Activated CD4-positive, CD25-positive, alpha-beta regulatory T cell treated with anti-CD3 and anti-CD28 coated beads, Interleukin-2, amount 50 U/mL, for 72 hours (primary cell): ENCODE measurements around the gene ZNF627.
A peak's percentile ranks its signal among the peaks of the same experiment; 100 is the strongest.
"Not testable (repeated sequence)": the region's sequence is repeated elsewhere in the genome, so short reads cannot be mapped to it uniquely, and the experiment has no call there.

Experiments
- DNase-seq: peaks from one replicate; pipeline ENCODE4 v3.0.0; 2021

Gene ZNF627

DNA sequence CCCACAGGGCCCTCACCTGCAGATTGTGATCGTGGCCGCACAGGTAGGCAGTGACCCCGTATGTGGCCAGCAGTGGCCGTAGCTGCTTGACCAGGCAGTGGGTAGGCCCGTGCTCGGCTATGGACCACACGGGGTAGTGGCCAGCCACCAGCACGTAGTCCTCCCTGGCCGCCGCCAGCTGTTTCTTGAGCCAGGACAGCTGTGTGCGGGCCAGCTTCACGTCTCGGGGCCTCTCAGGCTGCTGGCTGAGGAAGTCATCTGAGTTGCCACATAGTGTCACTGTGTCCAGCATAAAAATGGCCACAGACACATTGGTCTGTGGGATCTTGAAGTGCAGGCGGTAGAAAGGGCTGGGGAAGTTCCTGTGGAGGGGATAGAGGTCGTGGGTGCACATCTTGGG is 21.1 kb upstream of the ZNF627 start:
- DNase-seq: no peak

DNA sequence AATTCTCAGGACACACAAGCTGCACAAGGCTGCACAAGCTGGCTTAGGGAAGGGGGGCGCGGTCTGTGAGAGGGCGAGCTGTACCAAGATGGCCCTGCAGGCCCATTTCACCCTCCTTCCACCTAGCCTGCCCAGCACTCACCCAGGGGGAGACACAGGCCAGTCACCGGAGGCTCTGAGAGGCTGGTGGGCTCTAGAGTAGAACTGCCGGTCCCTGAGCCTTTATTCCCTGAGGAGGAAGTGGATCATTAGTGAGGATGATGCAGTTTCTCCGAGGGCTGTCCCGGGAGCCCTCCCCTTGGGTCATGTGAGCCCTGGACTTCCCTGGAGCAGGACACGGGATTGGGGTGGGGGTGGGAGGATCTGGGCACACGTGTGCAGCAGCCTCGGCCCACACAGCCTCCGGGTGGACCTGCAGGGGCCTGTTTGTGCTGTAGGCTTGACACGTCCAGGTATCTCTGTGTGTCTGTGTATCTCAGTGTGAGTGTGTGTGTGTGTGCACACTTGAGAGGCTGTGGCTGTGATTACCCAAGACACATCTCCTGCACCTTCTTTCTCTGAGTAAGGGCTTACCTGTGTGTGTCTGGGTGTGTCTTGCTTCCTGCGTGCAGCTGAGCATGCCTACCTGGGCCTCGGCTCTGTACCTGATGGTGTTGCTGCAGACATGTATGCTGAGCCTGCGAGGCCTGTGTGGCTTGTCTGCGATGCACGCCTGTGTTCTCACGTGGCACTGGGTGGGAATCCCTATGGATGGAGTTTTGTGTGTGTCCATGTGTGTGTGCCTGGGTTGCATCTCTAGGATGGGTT is 19.6 kb upstream of the ZNF627 start, which contains the start of gene ACP5:
Gene ACP5, minus strand, starts transcription at position 195 of the 807 bp plus-strand sequence. CDS start 328 bp downstream, outside the sequence.
- no peak for DNase-seq

DNA sequence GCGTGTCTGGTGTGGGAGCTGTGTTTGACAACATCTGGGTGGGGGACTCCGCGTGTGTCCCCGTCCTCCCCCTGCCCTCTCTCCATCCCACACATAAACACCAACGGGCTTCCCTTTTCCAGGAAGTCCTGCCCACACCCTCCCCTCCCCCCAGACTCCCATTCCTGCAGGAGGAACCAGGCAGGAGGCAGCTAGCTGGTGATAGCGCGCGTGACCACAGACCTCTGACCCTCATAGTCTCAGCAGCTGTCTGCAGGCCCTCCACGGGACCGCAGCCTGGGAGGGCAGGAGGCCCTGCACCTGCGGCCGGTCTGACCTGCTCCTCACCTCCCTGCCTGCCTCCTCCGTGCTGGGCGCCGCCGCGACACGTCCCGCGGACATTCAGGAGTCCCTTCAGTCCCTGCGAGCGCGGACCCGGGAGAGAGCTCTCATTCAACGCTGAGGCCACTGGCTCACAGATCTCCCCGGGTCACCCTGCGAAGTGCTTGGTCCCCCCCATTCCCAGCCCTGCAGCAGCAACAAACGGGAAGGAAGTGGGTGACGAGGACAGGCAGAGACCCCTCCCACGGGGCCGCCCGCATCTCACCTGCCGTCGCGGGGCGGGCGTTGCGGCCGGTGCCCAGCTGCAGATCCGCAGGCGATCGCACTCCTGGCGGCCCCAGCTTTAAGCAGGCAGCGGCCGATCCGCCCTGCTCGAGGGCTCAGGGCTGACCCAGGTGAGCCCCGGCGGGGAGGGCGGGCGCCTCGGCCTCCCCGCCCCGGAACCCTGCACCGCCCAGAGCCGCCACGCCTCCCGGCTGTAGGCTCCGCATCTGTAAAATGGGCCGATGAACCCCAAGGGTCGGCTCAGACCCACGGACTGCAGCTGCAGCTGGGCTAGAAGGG is 18.8 kb upstream of the ZNF627 start:
- peak; percentile 62 for DNase-seq

DNA sequence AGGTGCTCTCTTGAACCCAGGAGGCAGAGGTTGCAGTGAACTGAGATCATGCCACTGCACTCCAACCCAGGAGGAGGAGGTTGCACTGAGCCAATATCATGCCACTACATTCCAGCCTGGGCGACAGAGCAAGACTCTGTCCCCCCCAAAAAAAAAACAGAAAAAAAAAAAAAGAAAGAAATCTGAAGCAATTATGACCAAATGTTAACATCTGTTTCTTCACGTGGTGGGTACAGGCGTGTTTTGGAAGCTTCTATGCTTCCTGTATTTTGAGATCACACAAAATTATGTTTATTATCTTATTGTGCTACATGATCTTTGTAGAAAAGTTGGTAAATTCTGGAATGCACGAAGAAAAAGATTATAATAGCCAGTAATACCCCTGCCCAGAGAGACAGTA is 17.2 kb upstream of the ZNF627 start:
- DNase-seq: no peak

DNA sequence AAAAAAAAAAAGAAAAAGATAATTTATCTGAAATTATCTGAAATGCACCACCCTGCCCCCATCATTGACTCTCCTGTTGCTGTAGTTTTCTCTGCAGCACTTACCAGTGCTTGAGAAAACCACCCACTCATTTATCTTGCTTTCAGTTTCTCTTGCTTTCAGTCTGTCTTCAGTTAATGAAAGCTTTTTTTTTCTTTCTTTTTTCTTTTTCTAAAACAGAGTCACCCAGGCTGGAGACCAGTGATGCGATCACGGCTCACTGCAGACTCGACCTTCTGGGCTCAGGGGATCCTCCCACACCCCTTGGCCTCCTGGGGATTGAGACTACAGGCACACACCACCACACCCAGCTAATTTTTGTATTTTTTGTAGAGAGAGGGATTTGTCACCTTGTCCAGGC is 15.5 kb upstream of the ZNF627 start:
- peak; percentile 56 for DNase-seq

DNA sequence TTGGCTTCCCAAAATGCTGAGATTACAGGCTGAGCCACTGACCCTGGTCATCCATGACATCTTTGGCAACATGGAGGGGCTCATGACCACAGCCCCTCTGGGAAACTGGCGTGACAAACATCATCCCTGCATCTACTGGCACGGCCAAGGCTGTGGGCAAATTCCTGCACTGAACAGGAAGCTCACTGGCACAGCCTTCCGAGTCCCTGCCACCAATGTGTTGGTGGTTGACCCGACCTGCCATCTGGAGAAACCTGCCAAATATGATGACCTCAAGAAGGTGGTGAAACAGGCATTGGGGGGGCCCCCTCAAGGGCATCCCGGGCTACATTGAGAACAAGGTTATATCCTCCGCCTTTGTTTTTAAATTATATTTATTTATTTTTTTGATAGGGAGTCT is 11.0 kb upstream of the ZNF627 start:
- DNase-seq: no peak

DNA sequence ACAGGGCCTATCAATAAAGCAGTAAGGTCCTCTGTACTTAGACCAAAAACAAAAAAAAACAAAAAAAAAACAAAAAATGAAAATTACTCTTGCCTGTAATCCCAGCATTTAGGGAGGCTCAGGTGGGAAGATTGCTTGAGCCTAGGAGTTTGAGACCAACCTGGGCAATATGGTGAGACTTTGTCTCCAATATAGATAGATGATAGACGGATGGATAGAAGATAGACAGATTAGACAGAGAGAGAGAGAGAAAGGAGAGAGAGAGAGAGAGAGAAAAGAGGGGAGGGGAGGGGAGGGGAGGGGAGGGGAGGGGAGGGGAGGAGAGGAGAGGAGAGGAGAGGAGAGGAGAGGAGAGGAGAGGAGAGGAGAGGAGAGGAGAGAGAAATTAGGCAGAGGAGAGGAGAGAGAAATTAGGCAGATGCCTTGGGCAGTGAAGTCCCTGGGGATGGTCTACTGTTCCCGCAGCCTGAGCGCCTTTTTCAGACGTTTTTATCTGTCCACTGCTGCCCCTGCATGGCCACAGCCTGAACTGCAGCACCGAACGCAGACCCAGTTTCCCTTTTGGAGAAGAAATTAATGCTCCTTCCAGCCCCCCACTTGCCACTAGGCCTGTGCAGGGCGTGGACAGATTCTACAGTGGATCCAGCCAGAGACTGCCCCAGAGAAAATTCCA is 9.8 kb upstream of the ZNF627 start:
- DNase-seq: peak; percentile 84

DNA sequence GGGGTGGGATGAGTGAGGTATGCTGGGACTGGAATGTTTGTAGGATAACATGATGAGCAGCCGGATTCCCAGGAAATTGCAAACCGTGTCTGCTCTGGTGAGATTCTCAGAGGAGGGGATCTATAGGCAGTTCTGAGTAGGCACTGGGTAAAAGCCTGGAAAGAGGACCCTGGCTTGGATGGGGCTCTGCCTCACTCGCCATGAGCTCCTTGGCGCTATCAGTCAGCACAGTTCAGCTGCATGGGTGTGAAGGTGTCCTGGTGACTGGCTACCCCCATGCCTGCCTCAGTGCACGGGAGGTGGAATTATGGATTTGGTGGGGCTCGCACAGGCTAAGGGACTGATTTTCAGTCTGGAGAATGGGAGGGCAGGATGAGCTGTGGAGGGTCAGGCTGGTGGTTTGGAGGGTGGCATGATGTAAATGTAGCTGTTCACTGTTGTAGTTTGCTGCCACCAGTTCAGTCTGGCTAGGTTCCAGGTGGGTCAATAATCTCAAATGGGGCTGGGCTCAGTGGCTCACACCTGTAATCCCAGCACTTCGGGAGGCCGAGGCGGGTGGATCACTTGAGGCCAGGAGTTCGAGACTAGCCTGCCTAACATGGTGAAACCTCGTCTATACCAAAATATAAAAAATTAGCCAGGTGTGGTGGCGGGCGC is 9.2 kb upstream of the ZNF627 start:
- DNase-seq: no peak

DNA sequence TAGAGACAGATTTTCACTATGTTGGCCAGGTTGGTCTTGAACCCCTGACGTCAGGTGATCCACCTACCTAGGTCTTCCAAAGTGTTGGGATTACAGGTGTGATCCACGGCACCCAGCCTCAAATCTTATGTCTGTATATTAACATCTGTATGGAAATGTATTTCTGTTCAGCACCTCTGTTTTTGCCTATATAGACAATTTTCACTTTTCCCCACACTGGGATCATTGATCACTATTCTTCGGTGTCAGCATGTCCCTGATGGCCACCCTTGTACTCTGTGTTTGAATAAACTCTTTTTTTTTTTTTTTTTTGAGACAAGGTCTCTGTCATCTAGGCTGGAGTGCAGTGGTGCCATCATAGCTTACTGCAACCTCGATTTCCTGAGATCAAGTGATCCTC is 3.2 kb upstream of the ZNF627 start:
- no peak for DNase-seq

DNA sequence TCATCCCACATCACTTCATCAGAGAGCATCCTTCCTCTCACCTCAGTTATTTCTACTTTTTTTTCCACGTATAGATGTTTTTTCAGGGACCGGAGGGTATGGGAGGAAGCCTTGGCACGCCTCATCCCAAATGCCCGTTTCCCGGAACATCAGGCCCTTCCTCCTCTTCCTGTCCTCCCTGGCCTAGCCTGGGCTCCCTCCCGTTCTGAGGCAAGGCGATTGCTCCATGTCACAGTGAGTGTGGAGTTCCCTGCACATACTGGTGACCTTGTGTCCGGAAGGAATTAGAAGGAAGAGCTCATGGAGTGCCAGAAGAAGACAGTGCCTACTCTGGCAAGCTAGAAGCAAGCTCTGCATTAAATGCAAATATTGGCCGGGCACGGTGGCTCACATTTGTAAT is 1.1 kb upstream of the ZNF627 start:
- no peak for DNase-seq

DNA sequence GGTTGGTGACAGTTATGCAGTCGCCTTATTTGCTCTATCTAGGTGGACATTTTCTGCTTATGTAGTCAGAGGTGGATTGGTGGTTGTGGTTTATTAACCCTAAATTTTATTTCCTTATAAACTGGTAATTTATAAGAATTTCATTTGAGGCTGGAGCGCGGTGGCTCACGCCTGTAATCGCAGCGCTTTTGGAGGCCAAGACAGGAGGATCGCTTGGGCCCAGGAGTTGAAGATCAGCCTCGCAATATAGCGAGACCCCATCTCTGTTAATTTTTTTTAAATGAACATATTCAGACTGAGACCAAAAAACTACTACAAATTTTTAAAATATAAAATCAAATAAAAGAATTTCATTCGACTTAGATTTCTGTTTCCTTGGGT is 810 bp downstream of the ZNF627 start:
- no peak for DNase-seq

DNA sequence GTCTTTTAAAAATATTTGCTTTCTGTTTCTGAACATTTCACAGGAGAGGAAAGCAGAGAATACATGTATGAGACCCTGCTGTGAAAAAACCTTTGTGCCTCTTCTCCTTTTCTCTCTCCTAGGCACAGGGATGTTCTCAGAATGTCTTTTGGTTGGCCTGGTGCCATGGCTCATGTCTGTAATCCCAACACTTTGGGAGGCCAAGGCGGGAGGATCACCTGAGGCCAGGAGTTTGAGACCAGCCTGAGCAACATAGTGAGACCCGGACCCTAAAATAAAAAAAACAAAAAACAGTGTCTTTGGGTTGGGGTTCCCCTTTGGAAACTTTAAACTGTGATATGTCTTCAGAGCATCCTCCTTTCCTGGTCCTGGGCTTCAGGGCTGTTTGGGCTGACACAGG is 1.5 kb downstream of the ZNF627 start:
- DNase-seq: no peak

DNA sequence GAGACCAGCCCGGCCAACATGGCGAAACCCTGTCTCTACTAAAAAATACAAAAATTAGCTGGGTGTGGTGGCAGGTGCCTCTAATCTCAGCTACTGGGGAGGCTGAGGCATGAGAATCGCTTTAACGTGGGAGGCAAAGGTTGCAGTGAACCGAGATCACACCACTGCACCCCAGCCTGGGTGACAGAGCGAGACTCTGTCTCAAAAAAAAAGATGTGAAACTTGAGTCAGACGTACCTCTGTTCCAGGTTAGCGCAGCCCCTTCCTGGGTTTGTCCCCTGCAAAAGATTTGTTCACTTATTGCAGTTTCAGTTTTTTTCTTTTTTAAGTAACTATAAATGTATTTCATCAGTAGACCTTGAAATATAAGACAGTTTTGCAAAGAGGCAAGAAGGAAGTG is 2.4 kb downstream of the ZNF627 start:
- DNase-seq: not testable (repeated sequence)

DNA sequence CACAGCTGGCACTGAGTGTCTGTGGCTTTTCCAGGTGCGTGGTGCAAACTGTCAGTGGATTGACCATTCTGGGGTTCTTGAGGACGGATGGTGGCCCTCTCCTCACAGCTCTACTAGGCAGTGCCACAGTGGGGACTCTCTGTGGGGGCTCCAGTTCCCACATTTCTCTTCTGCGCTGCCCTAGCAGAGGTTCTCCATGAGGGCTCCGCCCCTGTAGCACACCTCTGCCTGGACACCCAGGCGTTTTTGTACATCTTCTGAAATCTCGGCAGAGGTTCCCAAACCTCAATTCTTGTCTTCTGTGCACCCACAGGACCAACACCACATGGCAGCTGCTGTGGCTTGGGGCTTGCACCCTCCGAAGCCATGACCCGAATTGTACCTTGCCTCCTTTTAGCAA is 9.2 kb downstream of the ZNF627 start:
- no peak for DNase-seq

DNA sequence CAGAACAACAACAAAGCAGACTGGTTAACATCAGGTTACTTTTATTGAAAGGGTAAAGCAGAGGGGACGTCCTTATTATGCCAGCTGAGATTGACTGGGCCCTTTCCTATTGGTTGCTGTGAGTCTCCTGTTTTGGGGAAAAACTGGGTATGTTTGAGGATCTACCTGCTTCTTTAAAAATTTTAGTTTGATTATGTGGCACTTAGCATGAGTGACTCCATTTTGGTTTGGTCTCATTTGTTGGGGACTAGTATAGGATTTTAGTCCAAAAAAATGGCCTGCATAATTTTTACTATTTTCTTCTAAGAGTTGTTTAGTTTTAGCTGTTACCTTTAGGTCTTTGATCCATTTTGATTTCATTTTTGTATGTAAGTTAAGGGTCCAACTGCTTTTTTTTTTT is 14.4 kb downstream of the ZNF627 start:
- no peak for DNase-seq

DNA sequence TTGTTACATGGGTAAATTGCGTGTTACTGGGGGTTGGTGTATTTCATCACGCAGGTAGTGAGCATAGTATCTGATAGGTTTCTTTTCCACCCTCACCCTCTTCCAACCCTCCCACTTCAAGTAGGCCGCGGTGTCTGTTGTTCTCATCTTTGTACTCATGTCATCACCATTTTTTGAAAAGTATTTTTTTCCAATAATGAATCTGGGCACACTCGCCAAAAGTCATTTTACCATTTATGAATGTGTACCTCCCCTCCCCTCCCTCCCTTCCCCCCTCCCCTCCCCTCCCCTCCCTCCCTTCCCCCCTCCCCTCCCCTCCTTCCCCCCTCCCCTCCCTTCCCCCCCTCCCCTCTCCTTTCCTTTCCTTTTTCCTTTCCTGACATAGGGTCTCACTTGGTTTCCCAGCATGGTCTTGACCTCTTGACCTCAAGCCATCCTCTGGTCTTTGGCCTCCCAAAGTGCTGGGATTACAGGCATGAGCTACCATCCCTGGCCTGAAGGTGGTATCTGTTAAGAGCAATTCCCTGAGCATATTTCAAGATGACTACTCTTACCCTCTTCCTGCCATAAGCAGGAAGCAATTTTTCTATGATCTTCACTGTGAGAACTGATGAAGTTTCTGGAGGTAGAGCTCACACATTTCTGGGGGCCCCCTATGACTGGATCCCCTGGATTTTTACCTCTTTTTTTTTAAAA is 15.7 kb downstream of the ZNF627 start:
- no peak for DNase-seq

DNA sequence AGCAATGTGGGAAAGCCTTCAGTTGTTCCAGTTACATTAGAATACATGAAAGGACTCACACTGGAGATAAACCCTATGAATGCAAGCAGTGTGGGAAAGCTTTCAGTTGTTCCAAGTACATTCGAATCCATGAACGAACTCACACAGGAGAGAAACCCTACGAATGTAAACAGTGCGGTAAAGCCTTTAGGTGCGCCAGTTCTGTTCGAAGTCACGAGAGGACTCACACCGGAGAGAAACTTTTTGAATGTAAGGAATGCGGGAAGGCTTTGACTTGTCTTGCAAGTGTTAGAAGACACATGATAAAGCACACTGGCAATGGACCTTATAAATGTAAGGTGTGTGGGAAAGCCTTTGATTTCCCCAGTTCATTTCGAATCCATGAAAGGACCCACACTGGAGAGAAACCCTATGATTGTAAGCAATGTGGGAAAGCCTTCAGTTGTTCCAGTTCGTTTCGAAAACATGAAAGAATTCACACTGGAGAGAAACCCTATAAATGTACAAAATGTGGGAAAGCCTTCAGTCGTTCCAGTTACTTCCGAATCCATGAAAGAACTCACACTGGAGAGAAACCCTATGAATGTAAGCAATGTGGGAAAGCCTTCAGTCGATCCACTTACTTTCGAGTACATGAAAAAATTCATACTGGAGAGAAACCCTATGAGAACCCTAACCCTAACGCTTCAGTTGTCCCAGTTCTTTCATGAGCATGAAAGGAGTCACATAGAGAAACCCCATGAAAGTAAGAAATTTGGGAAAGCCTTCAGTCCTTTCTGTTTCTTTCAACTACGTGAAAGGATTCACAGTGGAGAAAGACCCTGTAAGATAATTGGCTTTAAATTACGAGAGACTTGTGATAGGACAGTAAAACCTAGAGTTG is 20.1 kb downstream of the ZNF627 start:
- no peak for DNase-seq

DNA sequence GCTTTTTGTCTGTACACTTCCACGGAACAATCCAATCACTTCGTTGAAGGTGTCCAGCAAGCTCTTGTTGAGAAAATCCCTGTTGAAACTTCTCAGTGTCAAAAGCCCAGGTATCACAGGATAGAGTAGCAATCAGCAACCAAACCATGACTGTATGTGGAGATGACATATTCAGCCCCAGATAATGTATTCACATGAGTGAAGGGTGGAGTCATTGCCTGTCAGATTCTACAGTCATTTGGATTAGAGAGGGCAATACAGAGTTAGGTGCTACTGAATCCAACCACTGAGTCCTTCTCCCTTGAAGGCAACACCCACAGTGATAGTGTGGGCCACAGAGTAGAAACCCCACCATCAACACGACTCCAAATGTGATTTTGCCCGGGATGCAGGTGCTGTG is 23.3 kb downstream of the ZNF627 start:
- no peak for DNase-seq

DNA sequence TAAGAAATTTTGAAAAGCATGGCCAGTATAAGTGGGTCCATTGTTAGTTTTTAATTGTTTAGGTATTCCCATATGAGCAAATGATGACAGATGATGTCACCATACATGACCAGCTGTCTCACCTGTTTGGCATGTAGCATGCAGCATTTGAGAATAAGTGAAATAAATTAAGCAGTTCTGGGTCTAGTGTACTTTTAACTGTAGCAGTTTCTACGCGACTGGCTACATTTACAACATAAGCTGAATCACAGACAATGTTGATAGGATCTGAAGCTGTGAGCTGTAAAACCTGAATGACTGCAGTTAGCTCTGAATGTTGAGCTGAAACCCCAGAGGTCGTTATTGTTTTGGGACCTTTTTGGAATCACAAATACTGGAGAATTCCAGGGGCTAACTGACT is 25.1 kb downstream of the ZNF627 start:
- DNase-seq: not testable (repeated sequence)

DNA sequence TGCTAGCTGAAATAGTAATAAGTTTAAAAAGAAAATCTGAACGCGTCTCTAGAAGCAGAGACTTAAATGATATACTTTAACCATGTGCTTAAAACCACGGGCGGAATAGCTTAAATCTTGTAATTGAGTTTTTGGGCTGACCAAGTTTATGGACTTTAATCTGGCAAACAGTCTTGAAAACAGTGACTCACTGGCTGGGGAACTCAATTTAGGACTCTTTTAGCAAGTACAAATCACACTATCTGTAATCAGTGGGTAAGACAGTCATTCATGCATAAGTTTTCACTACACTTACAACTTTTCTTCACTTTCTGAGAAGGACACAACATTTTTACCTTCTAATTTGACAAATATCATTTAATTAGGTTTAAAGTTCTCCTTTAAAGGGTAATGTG is 26.8 kb downstream of the ZNF627 start:
- no peak for DNase-seq

DNA sequence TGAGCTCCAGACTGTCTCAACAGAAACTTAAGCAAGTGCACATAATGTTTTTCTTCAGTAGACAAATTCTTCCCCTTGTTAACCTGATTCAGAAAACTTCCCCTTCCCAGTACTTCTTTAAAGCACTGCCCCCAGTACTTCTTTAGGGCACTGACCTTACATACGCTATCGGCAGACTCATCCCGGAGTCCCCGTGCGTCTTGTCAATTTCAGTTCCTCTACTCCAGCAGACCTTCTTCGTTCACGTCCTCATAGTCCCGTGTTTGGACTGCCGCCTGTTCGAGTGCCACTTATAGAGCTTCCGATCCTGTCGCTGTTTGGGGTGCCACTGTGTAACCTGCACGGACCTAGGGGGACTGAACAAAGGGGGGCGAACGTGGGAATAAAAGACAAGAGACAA is 29.0 kb downstream of the ZNF627 start:
- no peak for DNase-seq
